Cardiac fibroblast (primary cell): ENCODE data around the gene LHX1.
A peak's percentile ranks its signal among the peaks of the same experiment; 100 is the strongest.

Experiments used
- DNase-seq, 2 donors: peaks; one replicate each; pipeline versions ENCODE4 v3.0.0 to v3.0.0-alpha.2; 2010; ENCODE audit warnings: low read depth in 2 of 2
- H3K4me3 ChIP-seq, 2 donors: replicated peaks in 1 of 2; 1 replicate in 1 of 2; 2 replicates in 1 of 2; pipeline ENCODE4 v1.5.1; 2011; ENCODE audit warnings: low read depth in 2 of 2, low read length in 2 of 2, mild to moderate bottlenecking in 2 of 2, moderate library complexity in 1 of 2
- TF ChIP-seq, protein P1 (sequence below): IDR thresholded peaks from one replicate; pipeline ENCODE4 v1.5.1; 2011; ENCODE audit warnings: low read depth, mild to moderate bottlenecking, low read length, inconsistent platforms

Gene LHX1

DNA sequence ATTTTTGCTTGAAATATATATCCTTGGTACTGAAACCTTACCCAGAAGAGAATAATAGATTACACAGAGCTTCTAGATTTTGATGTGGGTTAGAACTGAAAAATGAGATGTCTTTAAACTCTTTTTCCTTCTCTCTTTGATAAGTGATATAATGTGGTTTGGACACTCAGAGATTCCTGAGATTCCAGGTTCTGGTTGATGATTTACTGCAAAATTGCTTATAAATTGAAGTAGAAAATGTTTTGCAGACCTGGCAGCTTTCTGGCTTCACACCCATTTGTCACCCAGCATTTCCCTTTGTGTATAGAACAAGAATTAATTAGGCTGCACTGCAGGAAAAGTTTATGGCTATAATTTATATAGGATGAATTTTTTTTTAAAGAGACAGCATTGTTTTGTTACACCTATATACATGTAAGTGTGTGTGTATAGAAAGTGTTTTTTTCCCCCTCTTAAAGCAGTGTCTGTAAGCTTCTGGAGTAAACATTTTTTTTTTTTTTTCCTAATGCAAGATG, 35.0 kb downstream of the LHX1 start:
- no peak for DNase-seq
- no peak overlapping the region for H3K4me3 ChIP-seq
- TF ChIP-seq, protein P1, sequence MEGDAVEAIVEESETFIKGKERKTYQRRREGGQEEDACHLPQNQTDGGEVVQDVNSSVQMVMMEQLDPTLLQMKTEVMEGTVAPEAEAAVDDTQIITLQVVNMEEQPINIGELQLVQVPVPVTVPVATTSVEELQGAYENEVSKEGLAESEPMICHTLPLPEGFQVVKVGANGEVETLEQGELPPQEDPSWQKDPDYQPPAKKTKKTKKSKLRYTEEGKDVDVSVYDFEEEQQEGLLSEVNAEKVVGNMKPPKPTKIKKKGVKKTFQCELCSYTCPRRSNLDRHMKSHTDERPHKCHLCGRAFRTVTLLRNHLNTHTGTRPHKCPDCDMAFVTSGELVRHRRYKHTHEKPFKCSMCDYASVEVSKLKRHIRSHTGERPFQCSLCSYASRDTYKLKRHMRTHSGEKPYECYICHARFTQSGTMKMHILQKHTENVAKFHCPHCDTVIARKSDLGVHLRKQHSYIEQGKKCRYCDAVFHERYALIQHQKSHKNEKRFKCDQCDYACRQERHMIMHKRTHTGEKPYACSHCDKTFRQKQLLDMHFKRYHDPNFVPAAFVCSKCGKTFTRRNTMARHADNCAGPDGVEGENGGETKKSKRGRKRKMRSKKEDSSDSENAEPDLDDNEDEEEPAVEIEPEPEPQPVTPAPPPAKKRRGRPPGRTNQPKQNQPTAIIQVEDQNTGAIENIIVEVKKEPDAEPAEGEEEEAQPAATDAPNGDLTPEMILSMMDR = no peak

DNA sequence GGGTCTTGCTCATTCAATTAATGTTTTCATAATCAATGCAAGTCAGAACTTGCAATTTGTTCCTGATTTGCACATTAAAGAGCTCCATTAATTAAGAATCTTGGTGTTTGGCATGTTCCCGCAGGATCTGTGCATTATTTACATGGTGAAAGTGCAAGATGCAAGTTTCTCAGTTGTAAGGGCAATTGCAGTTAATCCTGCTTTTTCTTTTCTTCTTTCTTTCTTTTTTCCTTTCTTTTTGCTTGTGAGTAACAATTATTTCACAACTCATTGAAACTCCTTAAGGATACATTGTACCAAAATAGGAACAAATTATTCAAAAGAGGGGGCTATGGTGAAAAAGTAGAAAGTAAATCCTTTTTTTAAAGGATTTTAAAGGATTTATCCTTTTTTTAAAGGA, 35.6 kb downstream of the LHX1 start:
- TF ChIP-seq, protein P1 = no peak
- no peak for DNase-seq
- H3K4me3 ChIP-seq = no peak overlapping the region

DNA sequence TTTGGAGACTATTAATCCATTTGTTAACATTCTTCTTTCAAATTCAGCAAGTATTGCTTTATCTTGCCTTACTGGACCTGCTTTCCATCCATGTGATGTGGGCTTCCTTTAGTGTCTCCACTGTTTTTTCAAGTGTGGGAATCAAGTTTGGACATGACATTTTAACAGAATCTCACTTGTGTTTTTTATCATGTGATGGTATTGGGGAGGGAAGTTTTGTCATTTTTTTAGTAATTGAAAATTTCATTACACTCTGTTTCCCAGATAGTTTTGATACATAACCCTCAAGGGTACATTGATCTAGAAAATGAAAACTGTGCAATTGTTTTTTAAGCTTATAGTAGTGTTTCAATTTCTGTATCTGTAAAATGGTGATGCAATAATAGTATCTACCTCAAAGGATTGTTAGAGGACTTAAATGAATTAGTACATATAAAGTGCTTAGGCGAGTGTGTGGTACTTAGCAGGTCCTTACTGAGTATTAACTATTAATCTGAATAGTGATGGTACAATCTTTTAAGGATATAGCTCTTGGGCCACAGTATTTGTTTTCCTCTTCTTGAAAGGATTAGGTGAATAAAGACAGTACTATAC, 38.7 kb downstream of the LHX1 start:
- no peak for DNase-seq
- no peak overlapping the region for H3K4me3 ChIP-seq
- TF ChIP-seq, protein P1 = no peak

DNA sequence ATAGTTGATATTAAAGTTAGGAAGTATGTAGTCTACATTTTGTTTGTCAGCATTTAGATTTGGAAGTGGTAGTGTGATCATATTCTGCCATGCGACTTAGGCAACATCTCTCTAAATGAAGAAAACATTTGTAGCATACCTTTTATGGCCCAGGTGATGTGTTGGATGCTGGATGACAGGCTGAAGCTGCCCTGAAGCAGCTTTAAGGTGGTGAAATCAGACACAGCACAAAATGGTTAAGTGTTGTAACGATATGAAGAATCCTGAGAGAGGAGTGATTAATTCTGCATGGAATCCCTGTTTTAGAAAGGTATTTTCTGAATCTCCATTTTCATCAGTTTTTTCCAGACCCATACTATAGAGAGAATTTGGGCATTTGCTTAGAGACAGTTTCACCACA, 39.8 kb downstream of the LHX1 start:
- DNase-seq = no peak
- no peak overlapping the region for H3K4me3 ChIP-seq
- TF ChIP-seq, protein P1 = no peak

DNA sequence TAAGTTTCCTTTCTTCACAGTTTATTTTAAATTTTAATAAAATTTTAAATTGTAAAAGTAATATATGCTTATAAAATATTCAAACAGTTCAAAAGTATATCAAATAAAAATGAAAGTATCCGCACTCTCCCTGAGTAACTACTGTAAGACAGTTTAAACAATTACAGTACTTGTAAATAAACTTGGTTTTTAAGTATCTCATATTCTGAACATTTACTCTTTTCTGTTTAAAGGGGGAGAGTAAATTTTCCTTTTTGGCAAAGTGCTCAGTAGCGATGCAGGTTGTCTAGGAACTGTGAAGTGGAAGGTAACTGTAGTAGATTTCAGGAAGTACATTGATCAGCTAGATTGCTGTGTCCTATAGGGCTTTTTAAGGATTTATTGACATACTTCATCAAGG, 40.3 kb downstream of the LHX1 start:
- TF ChIP-seq, protein P1 = no peak
- no peak for DNase-seq
- no peak overlapping the region for H3K4me3 ChIP-seq

DNA sequence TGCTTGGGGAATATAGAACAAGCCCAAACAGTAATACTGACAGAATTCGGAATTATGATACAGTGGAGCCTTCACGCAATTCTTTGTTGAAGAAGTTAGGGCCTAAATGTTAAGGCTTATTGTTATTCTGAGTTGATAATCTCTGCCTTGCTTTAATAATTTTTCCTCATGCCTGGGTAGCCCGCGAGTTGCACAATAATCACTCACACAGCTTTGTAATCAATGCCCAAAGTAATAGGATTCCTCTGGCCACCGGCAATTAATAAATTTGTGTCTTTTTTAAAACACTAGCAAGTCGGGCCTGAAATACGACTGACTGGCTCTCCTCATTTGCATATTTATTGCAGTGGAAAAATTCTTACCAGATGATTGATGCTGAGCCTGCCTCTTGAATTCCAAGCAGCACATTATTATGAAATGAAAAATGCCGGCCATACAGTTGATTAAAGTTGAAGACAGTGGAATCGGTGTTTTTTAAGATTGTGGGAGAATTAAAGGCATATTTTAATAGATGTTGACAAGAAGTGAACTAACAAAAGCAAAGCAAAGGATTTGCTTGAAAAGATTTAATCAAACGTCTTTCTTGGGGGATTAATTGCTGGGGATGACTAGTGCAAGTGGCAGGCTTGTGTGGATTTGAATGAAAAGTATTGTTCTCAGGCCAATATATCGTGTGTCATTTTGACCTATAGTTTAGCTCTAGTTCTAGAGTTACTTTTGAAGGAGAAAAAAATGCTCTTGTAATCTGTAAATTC, 41.7 kb downstream of the LHX1 start:
- TF ChIP-seq, protein P1 = no peak
- DNase-seq = peak in 1 of 2 donors; percentile 8
- no peak overlapping the region for H3K4me3 ChIP-seq
